ENCODE measurements around the gene RBM48. TPM values are rescaled to one million over a fixed set of nuclear protein-coding genes. Genes with fewer than 3 reads are reported as not detected.
"Not testable (repeated sequence)": the region's sequence is repeated elsewhere in the genome, so short reads cannot be mapped to it uniquely, and the experiment has no call there.

The RBM48 gene
- 10 to 100 TPM in 1 of 2 donors, 1 to 10 TPM in 1; 9.2 to 10.2 TPM for total RNA-seq

DNA sequence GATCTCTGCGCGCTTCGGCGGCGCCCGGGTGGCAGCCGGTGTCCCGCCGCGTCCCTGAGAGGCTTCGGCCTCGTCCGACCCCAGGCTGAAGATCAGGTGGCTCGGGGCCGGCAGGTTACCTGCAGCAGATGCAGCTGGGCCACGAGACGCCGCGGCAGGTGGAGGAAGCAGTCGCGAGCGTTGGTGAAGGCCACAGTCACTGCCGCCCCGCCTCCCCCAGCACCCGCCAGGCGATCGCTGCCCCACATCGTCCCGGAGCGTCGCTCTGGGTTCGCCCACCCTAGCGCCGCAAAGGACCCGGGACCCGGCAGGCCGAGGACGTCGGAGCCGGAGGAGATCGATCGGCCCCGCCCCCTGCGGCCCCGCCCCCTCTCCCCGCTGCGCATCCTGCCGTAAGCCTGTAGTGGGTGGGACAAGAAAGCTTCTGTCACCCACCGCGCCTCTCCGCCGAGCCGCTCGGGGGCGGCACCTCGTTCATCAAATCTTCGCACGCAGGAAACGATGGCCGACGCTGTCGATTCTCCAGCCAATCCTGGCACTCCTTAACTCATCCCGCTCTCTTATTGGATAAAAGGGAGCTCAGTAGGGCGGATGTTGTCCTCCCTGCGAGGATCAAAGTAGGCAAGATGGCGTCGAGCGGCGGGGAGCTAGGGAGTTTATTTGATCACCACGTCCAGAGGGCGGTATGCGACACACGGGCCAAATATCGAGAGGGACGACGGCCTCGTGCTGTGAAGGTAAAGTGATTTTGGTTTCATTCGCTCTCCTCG lies at the start of gene RBM48, which contains the start of gene PEX1:
TSS of gene RBM48 (plus strand) at position 608 of the 770 bp plus-strand sequence. CDS start at position 627, 19 bp downstream.
TSS of gene PEX1 (minus strand) at position 333 of the 770 bp plus-strand sequence. CDS start at position 248, 85 bp downstream.
- no peaks in the 10 kb centered on the region for H3K27me3 ChIP-seq
- no peaks in the 10 kb centered on the region for H3K4me1 ChIP-seq
- peak; percentile 97 for DNase-seq
- H3K36me3 ChIP-seq: peaks cover 15% of the 10 kb centered on the region
- intact Hi-C loops (cut with DNase I): loop anchor here (10.0 kb wide), 1 partner anchor 74 kb away; no protein-coding TSS in a partner anchor
- peak within 1 kb of the TSS; percentile 77 for H3K4me3 ChIP-seq
- H3K27ac ChIP-seq: peak within 1 kb of the TSS; percentile 81
- peak within 1 kb of the TSS; percentile 83 to 90 for H3K9ac ChIP-seq (ENCODE audit: low read depth in 2 of 2, low read length in 2 of 2)
- TF ChIP-seq, protein P1, sequence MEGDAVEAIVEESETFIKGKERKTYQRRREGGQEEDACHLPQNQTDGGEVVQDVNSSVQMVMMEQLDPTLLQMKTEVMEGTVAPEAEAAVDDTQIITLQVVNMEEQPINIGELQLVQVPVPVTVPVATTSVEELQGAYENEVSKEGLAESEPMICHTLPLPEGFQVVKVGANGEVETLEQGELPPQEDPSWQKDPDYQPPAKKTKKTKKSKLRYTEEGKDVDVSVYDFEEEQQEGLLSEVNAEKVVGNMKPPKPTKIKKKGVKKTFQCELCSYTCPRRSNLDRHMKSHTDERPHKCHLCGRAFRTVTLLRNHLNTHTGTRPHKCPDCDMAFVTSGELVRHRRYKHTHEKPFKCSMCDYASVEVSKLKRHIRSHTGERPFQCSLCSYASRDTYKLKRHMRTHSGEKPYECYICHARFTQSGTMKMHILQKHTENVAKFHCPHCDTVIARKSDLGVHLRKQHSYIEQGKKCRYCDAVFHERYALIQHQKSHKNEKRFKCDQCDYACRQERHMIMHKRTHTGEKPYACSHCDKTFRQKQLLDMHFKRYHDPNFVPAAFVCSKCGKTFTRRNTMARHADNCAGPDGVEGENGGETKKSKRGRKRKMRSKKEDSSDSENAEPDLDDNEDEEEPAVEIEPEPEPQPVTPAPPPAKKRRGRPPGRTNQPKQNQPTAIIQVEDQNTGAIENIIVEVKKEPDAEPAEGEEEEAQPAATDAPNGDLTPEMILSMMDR (IDR thresholded peaks at IDR 0.05): peak; percentile 35
- H3K9me3 ChIP-seq: no peaks in the 10 kb centered on the region

DNA sequence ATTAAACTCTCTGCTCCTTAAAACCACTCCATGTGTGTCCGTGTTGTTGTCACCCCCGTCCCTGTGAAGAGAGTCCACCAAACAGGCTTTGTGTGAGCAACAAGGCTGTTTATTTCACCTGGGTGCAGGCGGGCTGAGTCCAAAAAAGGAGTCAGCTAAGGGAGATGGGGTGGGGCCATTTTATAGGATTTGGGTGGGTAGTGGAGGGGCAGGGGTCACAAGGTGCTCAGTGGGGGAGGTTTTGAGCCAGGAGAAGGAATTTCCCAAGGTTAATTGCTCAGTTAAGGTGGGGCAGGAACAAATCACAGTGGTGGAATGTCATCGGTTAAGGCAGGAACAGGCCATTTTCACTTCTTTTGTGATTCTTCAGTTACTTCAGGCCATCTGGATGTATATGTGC lies 49.4 kb upstream of the RBM48 start:
- H3K4me3 ChIP-seq; H3K9ac ChIP-seq (ENCODE audit: low read depth in 2 of 2, low read length in 2 of 2); H3K27ac ChIP-seq; H3K36me3 ChIP-seq; intact Hi-C loops (cut with DNase I); H3K27me3 ChIP-seq; H3K9me3 ChIP-seq; H3K4me1 ChIP-seq: not testable (repeated sequence)
- DNase-seq: peak; percentile 67

GRCh38 chr7:92483624-92484023 lies 45.0 kb upstream of the RBM48 start:
- H3K36me3 ChIP-seq; H3K4me3 ChIP-seq; DNase-seq; intact Hi-C loops (cut with DNase I); H3K27me3 ChIP-seq; H3K9me3 ChIP-seq; H3K4me1 ChIP-seq; H3K9ac ChIP-seq (ENCODE audit: low read depth in 2 of 2, low read length in 2 of 2); H3K27ac ChIP-seq: not testable (repeated sequence)

GRCh38 chr7:92484226-92484625 lies 44.4 kb upstream of the RBM48 start:
- H3K4me3 ChIP-seq; H3K4me1 ChIP-seq; intact Hi-C loops (cut with DNase I); DNase-seq; H3K36me3 ChIP-seq; H3K9me3 ChIP-seq; H3K9ac ChIP-seq (ENCODE audit: low read depth in 2 of 2, low read length in 2 of 2); H3K27ac ChIP-seq; H3K27me3 ChIP-seq: not testable (repeated sequence)

DNA sequence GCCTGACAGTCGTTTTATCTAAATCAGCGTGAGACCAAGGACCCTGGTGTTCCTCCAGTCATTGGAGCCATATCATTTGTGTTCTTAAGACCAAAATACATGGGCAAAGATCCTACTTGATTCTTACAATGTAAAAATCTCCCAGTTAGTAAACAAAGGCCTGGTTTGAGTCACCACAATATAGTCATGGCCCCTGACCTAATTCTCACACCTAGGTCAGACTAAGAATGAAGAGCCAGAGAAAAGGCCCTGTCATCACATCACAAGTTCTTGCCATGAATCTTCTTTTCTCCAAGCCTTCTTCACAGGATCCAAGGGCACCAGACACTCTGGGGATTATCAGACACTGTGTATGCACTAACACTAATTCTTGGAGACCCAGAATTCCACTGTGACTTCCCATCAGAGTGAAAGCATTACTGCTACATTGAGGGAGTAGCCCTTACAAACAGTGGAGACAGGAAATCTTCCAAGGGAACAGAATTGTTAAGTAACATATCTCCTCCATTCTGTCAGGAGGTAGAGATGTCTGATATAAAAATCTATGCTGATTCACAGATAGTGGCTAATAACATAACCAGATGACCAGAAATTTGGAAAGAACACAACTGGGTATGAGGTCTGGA lies 43.2 kb upstream of the RBM48 start:
- H3K27me3 ChIP-seq: no peaks in the 10 kb centered on the region
- H3K4me1 ChIP-seq: no peaks in the 10 kb centered on the region
- TF ChIP-seq, protein P1 (IDR thresholded peaks at IDR 0.05): no peak
- peak overlapping the region in 1 of 2 donors; percentile 2 for H3K9ac ChIP-seq (ENCODE audit: low read depth in 2 of 2, low read length in 2 of 2)
- DNase-seq: no peak
- peak overlapping the region; percentile 64 for H3K27ac ChIP-seq
- intact Hi-C loops (cut with DNase I): no loop called here
- no peaks in the 10 kb centered on the region for H3K9me3 ChIP-seq
- no peaks in the 10 kb centered on the region for H3K36me3 ChIP-seq
- no peak overlapping the region for H3K4me3 ChIP-seq

DNA sequence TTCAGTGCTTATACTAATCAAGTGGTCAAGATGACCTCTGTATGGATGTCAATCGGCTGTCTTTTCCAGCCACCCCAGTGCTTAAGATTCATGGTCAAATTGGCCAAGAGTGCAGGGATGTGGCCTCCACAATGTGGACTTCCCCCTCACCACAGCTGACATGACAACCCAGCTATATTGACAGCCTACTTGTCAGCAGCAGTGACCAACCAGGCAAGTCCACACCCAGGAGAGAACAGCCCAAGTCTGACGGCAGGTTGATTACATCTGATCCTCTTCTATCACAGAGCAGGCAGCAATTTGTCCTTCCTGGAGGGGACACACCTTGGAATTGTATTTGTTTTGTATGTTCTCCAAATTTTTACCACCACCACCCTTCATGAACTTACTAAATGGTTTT lies 42.6 kb upstream of the RBM48 start:
- peak; percentile 77 for DNase-seq
- TF ChIP-seq, protein P1 (IDR thresholded peaks at IDR 0.05): no peak
- Histone ChIP-seq H3K36me3 (no peaks in the 10 kb centered on the region), H3K27me3 (no peaks in the 10 kb centered on the region), H3K9ac (ENCODE audit: low read depth in 2 of 2, low read length in 2 of 2) (peak overlapping the region in 1 of 2 donors; percentile 2), H3K9me3 (no peaks in the 10 kb centered on the region), H3K4me1 (no peaks in the 10 kb centered on the region), H3K27ac (peak overlapping the region; percentile 64), H3K4me3 (no peak overlapping the region)
- intact Hi-C loops (cut with DNase I): no loop called here

GRCh38 chr7:92487804-92488203 lies 40.8 kb upstream of the RBM48 start:
- TF ChIP-seq, protein P1 (IDR thresholded peaks at IDR 0.05): no peak
- Histone ChIP-seq H3K4me1 (no peaks in the 10 kb centered on the region), H3K4me3 (no peak overlapping the region), H3K9me3 (no peaks in the 10 kb centered on the region), H3K27ac (no peak overlapping the region), H3K36me3 (peaks cover 7% of the 10 kb centered on the region), H3K27me3 (no peaks in the 10 kb centered on the region), H3K9ac (ENCODE audit: low read depth in 2 of 2, low read length in 2 of 2) (no peak overlapping the region)
- intact Hi-C loops (cut with DNase I): no loop called here
- no peak for DNase-seq

Data from colonic mucosa (tissue), 4 donors.